ENCODE data around the gene MROH7.

DNA sequence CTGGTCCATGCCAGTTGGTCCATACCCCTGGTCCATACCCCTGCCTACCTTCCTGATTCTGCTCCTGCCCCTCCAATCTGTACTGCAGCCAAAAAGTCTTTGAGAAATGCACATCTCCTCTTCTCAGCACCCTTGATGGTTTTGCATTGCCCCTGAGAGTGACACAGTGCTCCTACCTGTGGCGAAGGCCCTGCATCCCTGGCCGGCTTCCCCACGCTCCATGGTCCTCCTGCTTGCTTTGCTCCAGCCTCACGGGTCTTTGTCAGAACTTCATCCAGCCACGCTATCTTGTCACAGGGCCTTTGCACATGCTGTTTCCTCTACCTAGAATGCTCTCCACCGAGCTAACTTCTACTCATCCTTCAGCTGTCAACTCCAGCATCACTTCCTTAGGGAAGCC lies 41.9 kb downstream of the MROH7 start:
- TF ChIP-seq, protein P1, sequence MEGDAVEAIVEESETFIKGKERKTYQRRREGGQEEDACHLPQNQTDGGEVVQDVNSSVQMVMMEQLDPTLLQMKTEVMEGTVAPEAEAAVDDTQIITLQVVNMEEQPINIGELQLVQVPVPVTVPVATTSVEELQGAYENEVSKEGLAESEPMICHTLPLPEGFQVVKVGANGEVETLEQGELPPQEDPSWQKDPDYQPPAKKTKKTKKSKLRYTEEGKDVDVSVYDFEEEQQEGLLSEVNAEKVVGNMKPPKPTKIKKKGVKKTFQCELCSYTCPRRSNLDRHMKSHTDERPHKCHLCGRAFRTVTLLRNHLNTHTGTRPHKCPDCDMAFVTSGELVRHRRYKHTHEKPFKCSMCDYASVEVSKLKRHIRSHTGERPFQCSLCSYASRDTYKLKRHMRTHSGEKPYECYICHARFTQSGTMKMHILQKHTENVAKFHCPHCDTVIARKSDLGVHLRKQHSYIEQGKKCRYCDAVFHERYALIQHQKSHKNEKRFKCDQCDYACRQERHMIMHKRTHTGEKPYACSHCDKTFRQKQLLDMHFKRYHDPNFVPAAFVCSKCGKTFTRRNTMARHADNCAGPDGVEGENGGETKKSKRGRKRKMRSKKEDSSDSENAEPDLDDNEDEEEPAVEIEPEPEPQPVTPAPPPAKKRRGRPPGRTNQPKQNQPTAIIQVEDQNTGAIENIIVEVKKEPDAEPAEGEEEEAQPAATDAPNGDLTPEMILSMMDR (CRISPR knock-in tag; IDR thresholded peaks at IDR 0.05) = no peak
- TF ChIP-seq MZF1 (CRISPR knock-in tag; IDR thresholded peaks at IDR 0.05; ENCODE audit: borderline replicate concordance) = no peak
- TF ChIP-seq MTF1 (CRISPR knock-in tag; IDR thresholded peaks at IDR 0.05) = no peak
- no peak for TF ChIP-seq EP300 (IDR thresholded peaks at IDR 0.05; ENCODE audit: low read depth in 2 of 2, low read length in 2 of 2)
- TF ChIP-seq EP300 (CRISPR knock-in tag; IDR thresholded peaks at IDR 0.05; ENCODE audit: borderline replicate concordance) = no peak

Data from HepG2 (cell line).